ENCODE data around the gene OPCML. TPM values are rescaled to one million over a fixed set of nuclear protein-coding genes. Genes with fewer than 3 reads are reported as not detected.

Gene OPCML
- total RNA-seq, 4 donors from 2014 or later = not detected

DNA sequence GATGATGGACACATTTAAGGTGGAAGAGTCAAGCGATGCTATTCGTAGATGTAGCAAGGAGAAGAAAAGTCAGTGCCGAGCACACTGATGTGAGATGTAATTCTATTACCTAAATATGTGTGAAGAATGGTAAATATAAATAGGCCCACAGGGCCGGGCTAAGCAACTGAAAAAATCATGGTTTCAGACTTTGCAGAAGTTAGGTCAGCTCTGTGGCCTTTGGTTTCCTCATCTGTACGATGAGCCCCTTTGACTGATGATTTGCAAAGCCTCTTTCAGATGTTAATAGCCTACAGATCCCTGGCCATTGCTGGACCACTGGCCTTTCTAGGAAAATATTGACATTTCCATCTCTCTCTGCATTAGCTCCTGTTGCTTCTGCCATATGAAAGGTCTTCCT is 570.8 kb downstream of the OPCML start:
- intact Hi-C loops (cut with DNase I; ENCODE audit: low total_unique reads) (no loop called here), in situ Hi-C loops (cut with MboI; ENCODE audit: low pct_ligation_motif_present in 1 of 4, low pct_unique_long_range_greater_than_20kb in 1 of 4, low sequenced_read_pairs in 3 of 4) (no loop called here)
- Histone ChIP-seq H3K27me3 (no peaks in the 10 kb centered on the region), H3K36me3 (no peaks in the 10 kb centered on the region), H3K27ac (no peak overlapping the region), H3K4me1 (peaks cover 0 to 6% (median 0%) of the 10 kb centered on the region in 4 donors), H3K9me3 (no peaks in the 10 kb centered on the region), H3K4me3 (no peak overlapping the region)
- 84 to 85% methylated on average over 5 of the region's 5 CpGs for WGBS, 2 donors (ENCODE audit: low coverage in 1 of 2)
- no peak for DNase-seq
- no peak for TF ChIP-seq EP300 (IDR thresholded peaks at IDR 0.05; ENCODE audit: low read depth)
- TF ChIP-seq, protein P1, sequence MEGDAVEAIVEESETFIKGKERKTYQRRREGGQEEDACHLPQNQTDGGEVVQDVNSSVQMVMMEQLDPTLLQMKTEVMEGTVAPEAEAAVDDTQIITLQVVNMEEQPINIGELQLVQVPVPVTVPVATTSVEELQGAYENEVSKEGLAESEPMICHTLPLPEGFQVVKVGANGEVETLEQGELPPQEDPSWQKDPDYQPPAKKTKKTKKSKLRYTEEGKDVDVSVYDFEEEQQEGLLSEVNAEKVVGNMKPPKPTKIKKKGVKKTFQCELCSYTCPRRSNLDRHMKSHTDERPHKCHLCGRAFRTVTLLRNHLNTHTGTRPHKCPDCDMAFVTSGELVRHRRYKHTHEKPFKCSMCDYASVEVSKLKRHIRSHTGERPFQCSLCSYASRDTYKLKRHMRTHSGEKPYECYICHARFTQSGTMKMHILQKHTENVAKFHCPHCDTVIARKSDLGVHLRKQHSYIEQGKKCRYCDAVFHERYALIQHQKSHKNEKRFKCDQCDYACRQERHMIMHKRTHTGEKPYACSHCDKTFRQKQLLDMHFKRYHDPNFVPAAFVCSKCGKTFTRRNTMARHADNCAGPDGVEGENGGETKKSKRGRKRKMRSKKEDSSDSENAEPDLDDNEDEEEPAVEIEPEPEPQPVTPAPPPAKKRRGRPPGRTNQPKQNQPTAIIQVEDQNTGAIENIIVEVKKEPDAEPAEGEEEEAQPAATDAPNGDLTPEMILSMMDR (IDR thresholded peaks at IDR 0.05) = no peak
- no peak for TF ChIP-seq POLR2AphosphoS5 (IDR thresholded peaks at IDR 0.05)
- TF ChIP-seq POLR2A (IDR thresholded peaks at IDR 0.05) = no peak

DNA sequence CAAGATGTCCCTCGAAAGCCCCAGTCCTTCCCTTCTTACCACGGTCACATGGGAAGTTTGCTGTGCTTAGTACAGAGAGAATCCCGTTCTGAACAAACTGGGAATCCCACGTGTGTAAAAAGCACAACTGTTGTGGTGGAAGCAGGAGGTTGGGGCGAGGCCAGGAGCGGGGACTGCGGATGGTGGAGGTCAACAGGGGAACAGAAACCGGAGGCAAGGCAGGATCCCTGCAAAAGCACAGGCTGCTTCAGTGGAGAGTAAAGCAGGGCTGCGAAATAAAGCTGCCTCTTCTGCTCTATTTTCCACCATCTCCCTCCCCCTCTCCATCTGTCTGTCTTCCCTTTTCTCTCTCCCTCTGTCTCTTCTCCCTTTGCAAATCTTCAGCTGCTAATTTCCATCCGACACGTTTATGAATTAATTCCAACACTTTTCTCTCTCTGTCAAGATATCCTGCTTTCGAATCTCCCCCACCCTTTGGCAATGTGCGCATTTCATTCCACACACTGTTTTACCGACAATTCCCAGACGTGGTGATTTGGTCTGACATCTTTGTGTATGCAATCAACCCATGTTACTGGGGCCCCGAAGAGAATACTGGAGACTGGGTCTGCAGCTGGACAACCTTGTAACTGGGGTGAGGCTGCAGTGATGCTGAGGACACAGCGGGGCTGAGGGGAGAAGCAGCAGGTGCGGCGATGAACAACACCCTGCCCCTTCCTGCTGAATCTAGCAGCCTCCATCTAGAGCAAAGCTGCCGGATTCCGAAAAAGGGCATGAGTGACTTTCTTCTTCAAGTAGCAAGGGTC is 571.8 kb downstream of the OPCML start:
- in situ Hi-C loops (cut with MboI; ENCODE audit: low pct_ligation_motif_present in 1 of 4, low pct_unique_long_range_greater_than_20kb in 1 of 4, low sequenced_read_pairs in 3 of 4) = no loop called here
- TF ChIP-seq, protein P1 (IDR thresholded peaks at IDR 0.05) = no peak
- TF ChIP-seq EP300 (IDR thresholded peaks at IDR 0.05; ENCODE audit: low read depth) (no peak), POLR2A (IDR thresholded peaks at IDR 0.05) (no peak)
- 62 to 63% methylated on average over 14 to 21 of the region's 21 CpGs for WGBS, 2 donors (ENCODE audit: low coverage in 1 of 2)
- H3K4me3 ChIP-seq = no peak overlapping the region
- H3K27ac ChIP-seq = no peak overlapping the region
- peaks cover 0 to 6% (median 0%) of the 10 kb centered on the region in 4 donors for H3K4me1 ChIP-seq
- intact Hi-C loops (cut with DNase I; ENCODE audit: low total_unique reads) = no loop called here
- no peak for DNase-seq
- no peaks in the 10 kb centered on the region for H3K9me3 ChIP-seq
- H3K27me3 ChIP-seq = no peaks in the 10 kb centered on the region
- H3K36me3 ChIP-seq = no peaks in the 10 kb centered on the region

DNA sequence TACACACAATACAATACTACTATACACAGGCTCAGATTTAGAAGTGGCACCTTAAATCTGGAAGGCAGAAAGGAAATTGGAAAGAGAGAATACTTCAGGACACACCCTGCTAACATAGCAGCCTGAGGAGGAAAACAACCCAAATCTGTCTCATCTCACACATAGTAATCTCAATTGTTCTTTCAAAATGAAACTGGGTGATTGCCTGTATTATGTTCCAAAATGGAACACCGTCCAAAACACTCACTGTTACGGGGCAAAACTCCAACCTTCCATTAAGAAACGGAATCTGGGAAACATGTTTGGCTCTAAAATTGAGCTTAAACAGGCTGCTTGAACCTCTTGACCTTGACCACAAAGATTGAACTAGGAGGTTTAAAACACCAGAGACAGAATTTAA is 572.6 kb downstream of the OPCML start:
- Histone ChIP-seq H3K27ac (no peak overlapping the region), H3K9me3 (no peaks in the 10 kb centered on the region), H3K36me3 (no peaks in the 10 kb centered on the region), H3K27me3 (no peaks in the 10 kb centered on the region), H3K4me3 (no peak overlapping the region), H3K4me1 (peaks cover 0 to 6% (median 0%) of the 10 kb centered on the region in 4 donors)
- no peak for TF ChIP-seq EP300 (IDR thresholded peaks at IDR 0.05; ENCODE audit: low read depth)
- TF ChIP-seq POLR2A (IDR thresholded peaks at IDR 0.05) = no peak
- no peak for TF ChIP-seq POLR2AphosphoS5 (IDR thresholded peaks at IDR 0.05)
- TF ChIP-seq, protein P1 (IDR thresholded peaks at IDR 0.05) = no peak
- in situ Hi-C loops (cut with MboI; ENCODE audit: low pct_ligation_motif_present in 1 of 4, low pct_unique_long_range_greater_than_20kb in 1 of 4, low sequenced_read_pairs in 3 of 4) = no loop called here
- intact Hi-C loops (cut with DNase I; ENCODE audit: low total_unique reads) = no loop called here
- DNase-seq = no peak
- WGBS, 2 donors (ENCODE audit: low coverage in 1 of 2) = 61 to 71% methylated on average over 3 of the region's 3 CpGs

DNA sequence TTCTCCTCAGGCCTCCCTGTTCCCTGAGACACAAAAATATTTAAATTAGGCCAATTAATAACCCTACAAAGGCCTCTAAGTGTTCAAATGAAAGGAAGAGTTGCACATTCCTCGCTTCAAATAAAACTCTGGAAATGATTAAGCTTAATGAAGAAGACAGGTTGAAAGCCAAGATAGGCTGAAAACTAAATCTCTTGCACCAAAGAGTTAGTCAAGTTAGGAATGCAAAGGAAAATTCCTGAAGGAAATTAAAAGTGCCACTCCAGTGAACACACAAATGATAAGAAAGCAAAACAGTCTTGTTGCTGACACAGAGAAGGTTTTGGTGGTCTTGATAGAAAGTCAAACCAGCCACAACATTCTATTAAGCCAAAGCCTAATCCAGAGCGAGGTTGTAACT is 574.4 kb downstream of the OPCML start:
- H3K36me3 ChIP-seq = no peaks in the 10 kb centered on the region
- in situ Hi-C loops (cut with MboI; ENCODE audit: low pct_ligation_motif_present in 1 of 4, low pct_unique_long_range_greater_than_20kb in 1 of 4, low sequenced_read_pairs in 3 of 4) = no loop called here
- no peak overlapping the region for H3K27ac ChIP-seq
- H3K4me3 ChIP-seq = no peak overlapping the region
- no peak for DNase-seq
- 36 to 65% methylated on average over 2 of the region's 2 CpGs for WGBS, 2 donors (ENCODE audit: low coverage in 1 of 2)
- no peaks in the 10 kb centered on the region for H3K27me3 ChIP-seq
- TF ChIP-seq EP300 (IDR thresholded peaks at IDR 0.05; ENCODE audit: low read depth) = no peak
- TF ChIP-seq, protein P1 (IDR thresholded peaks at IDR 0.05) = no peak
- TF ChIP-seq POLR2A (IDR thresholded peaks at IDR 0.05) = no peak
- TF ChIP-seq POLR2AphosphoS5 (IDR thresholded peaks at IDR 0.05) = no peak
- intact Hi-C loops (cut with DNase I; ENCODE audit: low total_unique reads) = no loop called here
- peaks cover 0 to 6% (median 0%) of the 10 kb centered on the region in 4 donors for H3K4me1 ChIP-seq
- H3K9me3 ChIP-seq = no peaks in the 10 kb centered on the region

Measured in transverse colon (tissue), 4 donors.